ENCODE results near the gene YBEY. TPM values are rescaled to one million over a fixed set of nuclear protein-coding genes. Genes with fewer than 3 reads are reported as not detected.

Gene YBEY
- polyA plus RNA-seq, 3 donors: 4.1 to 8.6 (median 5.2) TPM

DNA sequence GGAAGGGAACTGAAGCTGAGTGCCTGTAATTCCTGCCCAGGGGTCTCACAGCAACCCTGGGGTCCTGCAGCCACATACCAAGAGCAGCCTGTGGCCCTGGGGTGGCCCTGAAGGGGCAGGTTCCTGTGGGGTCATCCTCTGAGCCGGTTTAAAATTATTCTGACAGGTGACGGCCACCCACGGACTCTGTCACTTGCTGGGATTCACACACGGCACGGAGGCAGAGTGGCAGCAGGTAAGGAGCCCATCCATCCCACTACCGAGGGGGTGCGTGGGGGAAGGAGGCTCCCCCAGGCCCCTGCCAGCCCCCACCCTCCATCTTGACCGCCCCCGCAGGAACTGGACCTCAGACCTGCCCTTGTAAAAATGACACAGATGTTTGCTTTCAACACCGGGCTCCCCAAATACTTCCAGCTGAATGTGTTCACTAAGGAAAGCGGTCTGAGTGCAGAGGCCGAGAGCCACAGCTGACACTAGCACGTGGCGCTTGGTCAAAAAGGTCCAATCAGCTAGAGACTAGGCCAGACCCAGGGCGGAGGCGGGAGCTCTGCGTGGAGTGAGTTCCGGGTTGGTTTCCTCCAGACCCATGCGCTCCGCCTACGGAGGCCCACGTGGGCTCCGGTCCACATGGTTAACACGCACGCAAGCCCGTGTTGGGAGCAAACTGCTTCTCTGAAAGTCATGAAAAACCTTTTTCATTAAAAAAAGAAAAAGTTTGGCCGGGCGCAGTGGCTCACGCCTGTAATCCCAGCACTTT lies 10.0 kb downstream of the YBEY start:
- H2AFZ ChIP-seq (ENCODE audit: insufficient read depth, low read depth, low read length, poor library complexity, severe bottlenecking): peak overlapping the region; percentile 72
- peaks cover 7 to 11% of the 10 kb centered on the region in 2 donors for H3K9me3 ChIP-seq (replicated peaks in 1 of 2; ENCODE audit: control insufficient read depth in 1 of 2, insufficient read depth in 1 of 2, low read length in 2 of 2)
- Mint-ChIP-seq H3K27ac (peak overlapping the region in 4 of 7 donors; percentile 41 to 89 (median 76)), H3K9me3 (peaks cover 2 to 25% (median 16%) of the 10 kb centered on the region in 7 donors), H3K4me1 (peaks cover 20% of the 10 kb centered on the region), H3K4me3 (peak overlapping the region; percentile 75 to 84), H3K27me3 (ENCODE audit: low read depth in 3 of 3) (peaks cover 6 to 43% (median 18%) of the 10 kb centered on the region in 3 donors), H3K36me3 (peaks cover 22 to 37% of the 10 kb centered on the region in 2 donors)
- peaks cover 16 to 26% of the 10 kb centered on the region in 2 donors for H3K4me1 ChIP-seq (ENCODE audit: control insufficient read depth in 1 of 2, insufficient read depth in 2 of 2, low read length in 2 of 2)
- H3K79me2 ChIP-seq (ENCODE audit: insufficient read depth, low read length): no peaks in the 10 kb centered on the region
- H3K27me3 ChIP-seq (ENCODE audit: control insufficient read depth in 2 of 2, insufficient read depth in 2 of 2, low read length in 2 of 2): peaks cover 0 to 19% of the 10 kb centered on the region in 2 donors
- intact Hi-C loops (cut with micrococcal nuclease): no loop called here
- H3K36me3 ChIP-seq (replicated peaks in 1 of 2; ENCODE audit: control insufficient read depth in 1 of 2, insufficient read depth in 2 of 2, low read length in 2 of 2): peaks cover 14 to 34% of the 10 kb centered on the region in 2 donors
- DNase-seq: peak; percentile 48 to 70 (median 55)
- no peaks in the 10 kb centered on the region for H4K20me1 ChIP-seq (ENCODE audit: insufficient read depth, low read length)
- peak overlapping the region in 2 of 3 experiments; percentile 17 to 63 for H3K4me3 ChIP-seq (replicated peaks in 1 of 3; ENCODE audit: low read depth in 2 of 3, low read length in 3 of 3)
- 72% methylated on average over 22 of the region's 29 CpGs for WGBS (ENCODE audit: insufficient coverage)
- TF ChIP-seq, protein P1, sequence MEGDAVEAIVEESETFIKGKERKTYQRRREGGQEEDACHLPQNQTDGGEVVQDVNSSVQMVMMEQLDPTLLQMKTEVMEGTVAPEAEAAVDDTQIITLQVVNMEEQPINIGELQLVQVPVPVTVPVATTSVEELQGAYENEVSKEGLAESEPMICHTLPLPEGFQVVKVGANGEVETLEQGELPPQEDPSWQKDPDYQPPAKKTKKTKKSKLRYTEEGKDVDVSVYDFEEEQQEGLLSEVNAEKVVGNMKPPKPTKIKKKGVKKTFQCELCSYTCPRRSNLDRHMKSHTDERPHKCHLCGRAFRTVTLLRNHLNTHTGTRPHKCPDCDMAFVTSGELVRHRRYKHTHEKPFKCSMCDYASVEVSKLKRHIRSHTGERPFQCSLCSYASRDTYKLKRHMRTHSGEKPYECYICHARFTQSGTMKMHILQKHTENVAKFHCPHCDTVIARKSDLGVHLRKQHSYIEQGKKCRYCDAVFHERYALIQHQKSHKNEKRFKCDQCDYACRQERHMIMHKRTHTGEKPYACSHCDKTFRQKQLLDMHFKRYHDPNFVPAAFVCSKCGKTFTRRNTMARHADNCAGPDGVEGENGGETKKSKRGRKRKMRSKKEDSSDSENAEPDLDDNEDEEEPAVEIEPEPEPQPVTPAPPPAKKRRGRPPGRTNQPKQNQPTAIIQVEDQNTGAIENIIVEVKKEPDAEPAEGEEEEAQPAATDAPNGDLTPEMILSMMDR (IDR thresholded peaks at IDR 0.05): no peak
- peak overlapping the region; percentile 21 for H3K9ac ChIP-seq (ENCODE audit: insufficient read depth, low read length, poor library complexity, severe bottlenecking)
- no peak overlapping the region for H3K27ac ChIP-seq (ENCODE audit: low read depth in 1 of 2, low read length in 2 of 2)
- H3K4me2 ChIP-seq (replicated peaks; ENCODE audit: extremely low read depth, low read length, poor library complexity, severe bottlenecking): peak overlapping the region; percentile 67

GRCh38 chr21:46297338-46298271 lies 11.5 kb downstream of the YBEY start:
- Histone ChIP-seq H3K4me3 (replicated peaks in 1 of 3; ENCODE audit: low read depth in 2 of 3, low read length in 3 of 3) (peak overlapping the region; percentile 9 to 70 (median 45)), H2AFZ (ENCODE audit: insufficient read depth, low read depth, low read length, poor library complexity, severe bottlenecking) (peak overlapping the region; percentile 82), H3K79me2 (ENCODE audit: insufficient read depth, low read length) (no peaks in the 10 kb centered on the region), H3K36me3 (replicated peaks in 1 of 2; ENCODE audit: control insufficient read depth in 1 of 2, insufficient read depth in 2 of 2, low read length in 2 of 2) (peaks cover 14 to 35% of the 10 kb centered on the region in 2 donors), H3K27me3 (ENCODE audit: control insufficient read depth in 2 of 2, insufficient read depth in 2 of 2, low read length in 2 of 2) (peaks cover 0 to 19% of the 10 kb centered on the region in 2 donors), H4K20me1 (ENCODE audit: insufficient read depth, low read length) (no peaks in the 10 kb centered on the region), H3K9me3 (replicated peaks in 1 of 2; ENCODE audit: control insufficient read depth in 1 of 2, insufficient read depth in 1 of 2, low read length in 2 of 2) (peaks cover 0 to 4% of the 10 kb centered on the region in 2 donors), H3K4me1 (ENCODE audit: control insufficient read depth in 1 of 2, insufficient read depth in 2 of 2, low read length in 2 of 2) (peaks cover 16 to 26% of the 10 kb centered on the region in 2 donors), H3K4me2 (replicated peaks; ENCODE audit: extremely low read depth, low read length, poor library complexity, severe bottlenecking) (peak overlapping the region; percentile 81), H3K9ac (ENCODE audit: insufficient read depth, low read length, poor library complexity, severe bottlenecking) (peak overlapping the region; percentile 51), H3K27ac (ENCODE audit: low read depth in 1 of 2, low read length in 2 of 2) (no peak overlapping the region)
- intact Hi-C loops (cut with micrococcal nuclease): no loop called here
- H3K27ac Mint-ChIP-seq: peak overlapping the region in 2 of 7 donors; percentile 30 to 55
- H3K9me3 Mint-ChIP-seq: peaks cover 0 to 17% (median 7%) of the 10 kb centered on the region in 7 donors
- DNase-seq: no peak
- TF ChIP-seq, protein P1 (IDR thresholded peaks at IDR 0.05): no peak
- H3K36me3 Mint-ChIP-seq: peaks cover 15 to 30% of the 10 kb centered on the region in 2 donors
- peaks cover 20% of the 10 kb centered on the region for H3K4me1 Mint-ChIP-seq
- 3% methylated on average over 65 of the region's 84 CpGs for WGBS (ENCODE audit: insufficient coverage)
- peak overlapping the region; percentile 74 to 86 for H3K4me3 Mint-ChIP-seq
- peaks cover 5 to 46% (median 18%) of the 10 kb centered on the region in 3 donors for H3K27me3 Mint-ChIP-seq (ENCODE audit: low read depth in 3 of 3)

Data from CD14-positive monocyte (primary cell).